SK-N-SH (cell line): Measurements from ENCODE around the gene LPP. TPM values are rescaled to one million over a fixed set of nuclear protein-coding genes. Genes with fewer than 3 reads are reported as not detected.

Experiments used
- CTCF ChIA-PET: fragments of 300-600, 350-600 bp; formaldehyde crosslinking; extraction: SDS; loops from one replicate; lab custom pipeline; 2021; lab: Yijun Ruan, JAX
- POLR2A ChIA-PET: fragments of 350-600 bp; sonication (Branson Sonifier 250); formaldehyde crosslinking; extraction: SDS; loops from one replicate; lab custom pipeline; 2020; ENCODE audit warnings: antibody characterized with exemption, inconsistent platforms; lab: Yijun Ruan, JAX
- DNase-seq: peaks from one replicate; pipeline ENCODE4 v3.0.0; 2012
- H2AFZ ChIP-seq: fragments of 200-600 bp; sonication (generic); 2 replicates; pipeline ENCODE4 v1.8.1; 2016; ENCODE audit warnings: antibody characterized with exemption, mild to moderate bottlenecking, low read depth
- H3F3A ChIP-seq: fragments of 200-600 bp; sonication (generic); replicated peaks from 2 replicates; pipeline ENCODE3; 2016; ENCODE audit warnings: antibody characterized with exemption, mild to moderate bottlenecking; ENCODE audit not compliant: insufficient read depth
- H3K27ac ChIP-seq, 2 experiments: fragments of 200-500 bp in 1 of 2; fragments of 200-600 bp in 1 of 2; sonication (Bioruptor generic) in 1 of 2; sonication (generic), shearing (Covaris generic) in 1 of 2; 2 replicates each; pipeline versions ENCODE4 v1.5.1 to v1.6.1; 2014 to 2016; ENCODE audit warnings: low read depth in 2 of 2, inconsistent platforms in 1 of 2, low read length in 1 of 2, mild to moderate bottlenecking in 1 of 2, mixed read lengths in 1 of 2
- H3K27me3 ChIP-seq: fragments of 200-600 bp; sonication (generic), shearing (Covaris generic); 2 replicates; pipeline ENCODE4 v1.6.1; 2016; ENCODE audit warnings: mixed run types; ENCODE audit not compliant: insufficient read depth
- H3K36me3 ChIP-seq, 2 experiments: fragments of 200-500 bp in 1 of 2; fragments of 200-600 bp in 1 of 2; sonication (Bioruptor generic) in 1 of 2; sonication (generic) in 1 of 2; replicated peaks in 1 of 2; 2 replicates each; pipeline versions ENCODE3 to v1.5.1; 2014 to 2016; ENCODE audit warnings: low read length in 1 of 2, mild to moderate bottlenecking in 1 of 2; ENCODE audit not compliant: insufficient read depth in 2 of 2, control insufficient read depth in 1 of 2
- H3K4me1 ChIP-seq, 2 experiments: fragments of 200-500 bp in 1 of 2; fragments of 200-600 bp in 1 of 2; sonication (Bioruptor generic) in 1 of 2; sonication (generic), shearing (Covaris generic) in 1 of 2; 2 replicates each; pipeline versions ENCODE4 v1.5.1 to v1.6.1; 2014 to 2016; ENCODE audit warnings: low read depth in 1 of 2, low read length in 1 of 2, mixed run types in 1 of 2; ENCODE audit not compliant: insufficient read depth in 2 of 2, control insufficient read depth in 1 of 2
- H3K4me2 ChIP-seq: fragments of 200-600 bp; sonication (generic), shearing (Covaris generic); 2 replicates; pipeline ENCODE4 v1.6.1; 2017; ENCODE audit warnings: mixed run types
- H3K4me3 ChIP-seq, 2 experiments: fragments of 200-500 bp in 1 of 2; fragments of 200-600 bp in 1 of 2; sonication (Bioruptor generic) in 1 of 2; sonication (generic), shearing (Covaris generic) in 1 of 2; 2 replicates each; pipeline versions ENCODE4 v1.5.1 to v1.8.1; 2014 to 2016; ENCODE audit warnings: low read depth in 2 of 2, inconsistent platforms in 1 of 2, low read length in 1 of 2, mild to moderate bottlenecking in 1 of 2, mixed read lengths in 1 of 2, moderate library complexity in 1 of 2
- H3K79me2 ChIP-seq: fragments of 200-600 bp; sonication (generic); 2 replicates; pipeline ENCODE4 v1.8.1; 2017; ENCODE audit warnings: mild to moderate bottlenecking; ENCODE audit not compliant: insufficient read depth
- H3K9ac ChIP-seq: fragments of 200-600 bp; sonication (generic); 2 replicates; pipeline ENCODE4 v1.6.1; 2017; ENCODE audit warnings: mixed run types
- H3K9me2 ChIP-seq: fragments of 200-600 bp; sonication (generic); 2 replicates; pipeline ENCODE4 v1.6.1; 2017; ENCODE audit warnings: mixed run types
- H3K9me3 ChIP-seq: fragments of 200-600 bp; sonication (generic); 2 replicates; pipeline ENCODE4 v1.6.1; 2017; ENCODE audit warnings: mixed run types, mild to moderate bottlenecking, moderate library complexity
- H4K20me1 ChIP-seq: fragments of 200-600 bp; sonication (generic); 2 replicates; pipeline ENCODE4 v1.6.1; 2017; ENCODE audit warnings: mild to moderate bottlenecking, mixed run types; ENCODE audit not compliant: insufficient read depth
- EZH2phosphoT487 ChIP-seq: fragments of 200-600 bp; sonication (generic); IDR thresholded peaks from 2 replicates; pipeline ENCODE4 v1.6.1; 2017; ENCODE audit warnings: low read depth, mixed run types, mild to moderate bottlenecking, antibody characterized with exemption, moderate library complexity, borderline replicate concordance
- FOXJ3 ChIP-seq: sonication (generic); formaldehyde crosslinking; IDR thresholded peaks from 2 replicates; pipeline ENCODE4 v1.5.1; 2020; ENCODE audit warnings: mild to moderate bottlenecking, missing genetic modification reagents
- MXI1 ChIP-seq: IDR thresholded peaks from 2 replicates; pipeline ENCODE4 v1.6.1; 2012; ENCODE audit warnings: mild to moderate bottlenecking, low read depth, low read length, improper control_type of control experiment
- NFIC ChIP-seq: IDR thresholded peaks from 2 replicates; pipeline ENCODE4 v1.4.0; 2012; ENCODE audit warnings: borderline replicate concordance
- NRF1 ChIP-seq: IDR thresholded peaks from 2 replicates; pipeline ENCODE4 v1.6.1; 2012; ENCODE audit warnings: low read depth, mild to moderate bottlenecking, low read length
- RXRA ChIP-seq: IDR thresholded peaks from 2 replicates; pipeline ENCODE4 v1.4.0; 2012; ENCODE audit warnings: low read depth, mild to moderate bottlenecking, borderline replicate concordance
- TAF1 ChIP-seq: IDR thresholded peaks from 2 replicates; pipeline ENCODE4 v1.6.1; 2012; ENCODE audit warnings: low read depth, mild to moderate bottlenecking, low read length, moderate library complexity, borderline replicate concordance
- TEAD4 ChIP-seq: IDR thresholded peaks from 2 replicates; pipeline ENCODE4 v1.4.0; 2012; ENCODE audit warnings: mild to moderate bottlenecking, borderline replicate concordance; ENCODE audit not compliant: insufficient read depth
- USF2 ChIP-seq: fragments of 150-350 bp; IDR thresholded peaks from 2 replicates; pipeline ENCODE4 v1.6.1; 2017; ENCODE audit warnings: antibody characterized with exemption, low read length, low read depth, borderline replicate concordance
- WGBS: methylation state at CpG from one replicate; pipeline ENCODE4 v1.1.6; 2017; ENCODE audit warnings: low lambda C conversion rate; 5-methylcytosine and 5-hydroxymethylcytosine counted together
- polyA plus RNA-seq, 3 experiments: library from polyadenylated mRNA; depleted of rRNA; stranded (reverse); fragments of >200 nt; gene quantifications; 2 replicates each; pipeline ENCODE4 v1.2.3, GENCODE V29; 2012
- TF ChIP-seq, protein P1 (sequence below): IDR thresholded peaks from 2 replicates; pipeline ENCODE4 v1.6.1; 2012; ENCODE audit warnings: mild to moderate bottlenecking, low read depth, low read length, moderate library complexity
- TF ChIP-seq, protein P2 (sequence below): fragments of 200-600 bp; sonication (generic); IDR thresholded peaks from 2 replicates; pipeline ENCODE4 v1.6.1; 2017; ENCODE audit warnings: antibody characterized with exemption, mild to moderate bottlenecking, moderate library complexity

Gene LPP
- polyA plus RNA-seq, 1 of the 3 experiments (the other 2 are of a cell fraction) = 6.6 TPM

- Histone ChIP-seq H3K4me3 (no peak overlapping the region), H3K27me3 (no peaks in the 10 kb centered on the region), H3K4me2 (no peak overlapping the region), H3K79me2 (no peaks in the 10 kb centered on the region), H3K36me3 (no peaks in the 10 kb centered on the region), H4K20me1 (no peaks in the 10 kb centered on the region), H3F3A (peaks cover under 1% of the 10 kb centered on the region), H2AFZ (no peak overlapping the region), H3K4me1 (no peaks in the 10 kb centered on the region), H3K27ac (no peak overlapping the region), H3K9me3 (no peaks in the 10 kb centered on the region), H3K9ac (no peak overlapping the region), H3K9me2 (no peaks in the 10 kb centered on the region)
- CTCF ChIA-PET = interaction anchor here (1.6 kb wide), 1 partner anchor 1198 kb away, joined by 7 read pairs; no protein-coding TSS in a partner anchor
- WGBS = 91% methylated on average over 3 of the region's 3 CpGs
- no peak for DNase-seq
- POLR2A ChIA-PET = no interaction called here
- TF ChIP-seq FOXJ3 (CRISPR knock-in tag) (no peak), TAF1 (no peak), TEAD4 (no peak), NRF1 (no peak), NFIC (no peak), RXRA (no peak), MXI1 (no peak)
- TF ChIP-seq, protein P1, sequence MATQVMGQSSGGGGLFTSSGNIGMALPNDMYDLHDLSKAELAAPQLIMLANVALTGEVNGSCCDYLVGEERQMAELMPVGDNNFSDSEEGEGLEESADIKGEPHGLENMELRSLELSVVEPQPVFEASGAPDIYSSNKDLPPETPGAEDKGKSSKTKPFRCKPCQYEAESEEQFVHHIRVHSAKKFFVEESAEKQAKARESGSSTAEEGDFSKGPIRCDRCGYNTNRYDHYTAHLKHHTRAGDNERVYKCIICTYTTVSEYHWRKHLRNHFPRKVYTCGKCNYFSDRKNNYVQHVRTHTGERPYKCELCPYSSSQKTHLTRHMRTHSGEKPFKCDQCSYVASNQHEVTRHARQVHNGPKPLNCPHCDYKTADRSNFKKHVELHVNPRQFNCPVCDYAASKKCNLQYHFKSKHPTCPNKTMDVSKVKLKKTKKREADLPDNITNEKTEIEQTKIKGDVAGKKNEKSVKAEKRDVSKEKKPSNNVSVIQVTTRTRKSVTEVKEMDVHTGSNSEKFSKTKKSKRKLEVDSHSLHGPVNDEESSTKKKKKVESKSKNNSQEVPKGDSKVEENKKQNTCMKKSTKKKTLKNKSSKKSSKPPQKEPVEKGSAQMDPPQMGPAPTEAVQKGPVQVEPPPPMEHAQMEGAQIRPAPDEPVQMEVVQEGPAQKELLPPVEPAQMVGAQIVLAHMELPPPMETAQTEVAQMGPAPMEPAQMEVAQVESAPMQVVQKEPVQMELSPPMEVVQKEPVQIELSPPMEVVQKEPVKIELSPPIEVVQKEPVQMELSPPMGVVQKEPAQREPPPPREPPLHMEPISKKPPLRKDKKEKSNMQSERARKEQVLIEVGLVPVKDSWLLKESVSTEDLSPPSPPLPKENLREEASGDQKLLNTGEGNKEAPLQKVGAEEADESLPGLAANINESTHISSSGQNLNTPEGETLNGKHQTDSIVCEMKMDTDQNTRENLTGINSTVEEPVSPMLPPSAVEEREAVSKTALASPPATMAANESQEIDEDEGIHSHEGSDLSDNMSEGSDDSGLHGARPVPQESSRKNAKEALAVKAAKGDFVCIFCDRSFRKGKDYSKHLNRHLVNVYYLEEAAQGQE = no peak
- TF ChIP-seq, protein P2, sequence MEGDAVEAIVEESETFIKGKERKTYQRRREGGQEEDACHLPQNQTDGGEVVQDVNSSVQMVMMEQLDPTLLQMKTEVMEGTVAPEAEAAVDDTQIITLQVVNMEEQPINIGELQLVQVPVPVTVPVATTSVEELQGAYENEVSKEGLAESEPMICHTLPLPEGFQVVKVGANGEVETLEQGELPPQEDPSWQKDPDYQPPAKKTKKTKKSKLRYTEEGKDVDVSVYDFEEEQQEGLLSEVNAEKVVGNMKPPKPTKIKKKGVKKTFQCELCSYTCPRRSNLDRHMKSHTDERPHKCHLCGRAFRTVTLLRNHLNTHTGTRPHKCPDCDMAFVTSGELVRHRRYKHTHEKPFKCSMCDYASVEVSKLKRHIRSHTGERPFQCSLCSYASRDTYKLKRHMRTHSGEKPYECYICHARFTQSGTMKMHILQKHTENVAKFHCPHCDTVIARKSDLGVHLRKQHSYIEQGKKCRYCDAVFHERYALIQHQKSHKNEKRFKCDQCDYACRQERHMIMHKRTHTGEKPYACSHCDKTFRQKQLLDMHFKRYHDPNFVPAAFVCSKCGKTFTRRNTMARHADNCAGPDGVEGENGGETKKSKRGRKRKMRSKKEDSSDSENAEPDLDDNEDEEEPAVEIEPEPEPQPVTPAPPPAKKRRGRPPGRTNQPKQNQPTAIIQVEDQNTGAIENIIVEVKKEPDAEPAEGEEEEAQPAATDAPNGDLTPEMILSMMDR = no peak
These were observed 785.0 kb downstream of the LPP start for GRCh38 chr3:188938999-188939398.

GRCh38 chr3:188939814-188940572, 786.0 kb downstream of the LPP start:
- Histone ChIP-seq H3K27me3 (no peaks in the 10 kb centered on the region), H3K36me3 (no peaks in the 10 kb centered on the region), H3K9me3 (no peaks in the 10 kb centered on the region), H4K20me1 (no peaks in the 10 kb centered on the region), H3F3A (no peaks in the 10 kb centered on the region), H2AFZ (no peak overlapping the region), H3K79me2 (no peaks in the 10 kb centered on the region), H3K27ac (no peak overlapping the region), H3K9me2 (no peaks in the 10 kb centered on the region), H3K4me1 (no peaks in the 10 kb centered on the region; a peak in 1 of 4 replicates), H3K4me3 (no peak overlapping the region), H3K4me2 (no peak overlapping the region), H3K9ac (no peak overlapping the region)
- no peak for TF ChIP-seq USF2
- TF ChIP-seq NFIC = no peak
- no peak for TF ChIP-seq RXRA
- TF ChIP-seq EZH2phosphoT487 = no peak
- ChIA-PET CTCF (no interaction called here), POLR2A (no interaction called here)
- DNase-seq = no peak
- WGBS = 84% methylated on average over 5 of the region's 5 CpGs
